ENCODE results near the gene EFHC1.

GRCh38 chr6:52562911-52563310 is 142.8 kb downstream of the EFHC1 start:
- TF ChIP-seq CTCF (IDR thresholded peaks at IDR 0.05) (no peak), POLR2A (IDR thresholded peaks at IDR 0.05) (no peak)

All from thyroid gland (tissue), 4 donors.